Psoas muscle (tissue), 8 donors: ENCODE measurements around the gene ARHGAP22. TPM values are rescaled to one million over a fixed set of nuclear protein-coding genes. Genes with fewer than 3 reads are reported as not detected.

ENCODE experiments used
- ATAC-seq, 4 donors: fragments of 200-7000 bp; cut with Tn5 transposase; one replicate each; pipeline ENCODE4 v1.9.1; 2020; ENCODE audit warnings: moderate library complexity in 3 of 4, mild to moderate bottlenecking in 2 of 4
- DNase-seq, 2 donors: peaks; one replicate each; pipeline ENCODE4 v3.0.0-alpha.2; 2020
- H3K27ac ChIP-seq: fragments of 200-600 bp; one replicate; pipeline ENCODE4 v1.8.0; 2022
- H3K27me3 ChIP-seq, 3 donors: fragments of 200-600 bp in 1 of 3; one replicate each; pipeline versions ENCODE4 v1.6.1 to v1.8.0; 2013 to 2022; ENCODE audit warnings: low read length in 2 of 3, mild to moderate bottlenecking in 2 of 3, moderate library complexity in 1 of 3; ENCODE audit not compliant: insufficient read depth in 3 of 3
- H3K36me3 ChIP-seq, 2 donors: fragments of 200-600 bp in 1 of 2; one replicate each; pipeline versions ENCODE4 v1.6.1 to v1.8.0; 2013 to 2022; ENCODE audit warnings: low read depth in 1 of 2, mild to moderate bottlenecking in 1 of 2, moderate library complexity in 1 of 2; ENCODE audit not compliant: insufficient read depth in 1 of 2
- H3K4me1 ChIP-seq: fragments of 200-600 bp; one replicate; pipeline ENCODE4 v1.8.0; 2022
- H3K4me3 ChIP-seq: fragments of 200-600 bp; one replicate; pipeline ENCODE4 v1.8.0; 2022; ENCODE audit warnings: mild to moderate bottlenecking
- H3K9me3 ChIP-seq: fragments of 200-600 bp; one replicate; pipeline ENCODE4 v1.8.0; 2022
- CTCF ChIP-seq: fragments of 200-600 bp; IDR thresholded peaks from one replicate; pipeline ENCODE4 v1.8.0; 2022; ENCODE audit warnings: antibody characterized with exemption
- WGBS, 3 donors: extraction: QIAGEN DNeasy Blood & Tissue Kit; methylation state at CpG; one replicate each; pipeline versions ENCODE4 v1.1.6 to v1.1.7; 2013; 5-methylcytosine and 5-hydroxymethylcytosine counted together
- intact Hi-C, 2 donors: fragments of 100-400 bp; cut with DNase I; formaldehyde crosslinking; loops; one replicate each; pipeline versions ENCODE4 v1.11.0 to v1.14.2; 2022
- polyA plus RNA-seq, 3 donors: library from polyadenylated mRNA; stranded (reverse); fragments of 200-250 nt; gene quantifications; one replicate each; pipeline ENCODE4 v1.2.3, GENCODE V29; 2013
- total RNA-seq, 4 donors: library from RNA; stranded (reverse); fragmentation: NEBNext Ultra II Directional in 2 of 4; extraction: Animal tissue kit (Norgen Biotek cat#: 25700) in 2 of 4; gene quantifications; one replicate each; pipeline versions ENCODE4 v1.2.1 to v1.2.4, GENCODE V29; 2021 to 2023
- donor health status: healthy with polysubstance abuse.
- donor health status: DM: no; HTN: no; CAD: no; lungs with moderate emphysema.
- donor health status: Bipolar disorder and iron deficiency.
- donor health status: healthy.
- donor health status: DM: yes; HTN: yes; CAD: no.
- donor health status: DM: no; HTN: no; CAD: no.
- donor health status: DM: no; HTN: no; CAD: no.
- donor health status: DM: yes; HTN: yes; CAD: no.

Gene ARHGAP22
- total and polyA plus RNA-seq, 7 donors: 0.46 to 2.9 (median 1.6) TPM

GRCh38 chr10:48507933-48508790 lies 96.7 kb downstream of the ARHGAP22 start:
- H3K36me3 ChIP-seq: no peaks in the 10 kb centered on the region
- peak in 1 of 2 donors; percentile 45 for DNase-seq
- H3K4me1 ChIP-seq: no peaks in the 10 kb centered on the region
- WGBS, 3 donors: 82 to 88% (median 84%) methylated on average over 7 of the region's 7 CpGs
- no peak overlapping the region for H3K4me3 ChIP-seq
- intact Hi-C loops: loop anchor here (2.0 to 10.0 kb wide), 2 partner anchors 141 to 143 kb away; no protein-coding TSS in a partner anchor
- TF ChIP-seq CTCF: no peak
- H3K9me3 ChIP-seq: no peaks in the 10 kb centered on the region
- H3K27me3 ChIP-seq: no peaks in the 10 kb centered on the region
- no peak for ATAC-seq
- H3K27ac ChIP-seq: no peak overlapping the region

DNA sequence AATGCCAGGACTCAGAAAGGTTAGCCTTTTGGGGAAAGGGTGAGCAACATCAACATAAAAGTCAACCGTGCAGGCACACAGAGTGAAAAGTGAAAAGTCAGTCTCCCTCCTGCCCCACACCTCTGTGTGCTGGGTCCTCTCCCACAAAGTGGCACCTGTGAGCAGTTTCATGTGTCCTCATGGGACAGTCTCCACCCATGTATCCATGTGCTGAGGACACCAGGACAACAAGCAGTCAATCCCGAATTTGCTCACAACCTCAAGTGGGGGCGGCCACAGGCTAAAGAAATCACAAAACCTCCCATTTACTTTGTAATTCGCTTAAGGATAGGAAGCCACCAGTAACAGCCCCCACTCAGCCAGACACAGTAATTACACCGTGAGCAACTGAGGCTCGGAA lies 97.4 kb downstream of the ARHGAP22 start:
- Histone ChIP-seq H3K27ac (no peak overlapping the region), H3K4me3 (no peak overlapping the region), H3K36me3 (no peaks in the 10 kb centered on the region), H3K4me1 (no peaks in the 10 kb centered on the region), H3K27me3 (no peaks in the 10 kb centered on the region), H3K9me3 (no peaks in the 10 kb centered on the region)
- DNase-seq (no peak), ATAC-seq (no peak)
- intact Hi-C loops: loop anchor here in 1 of 2 donors (10.0 kb wide), 1 partner anchor 143 kb away; no protein-coding TSS in a partner anchor
- no peak for TF ChIP-seq CTCF
- 82 to 86% (median 86%) methylated on average over 6 of the region's 6 CpGs for WGBS, 3 donors

- H3K27ac ChIP-seq: no peak overlapping the region
- WGBS, 3 donors: 87 to 93% (median 92%) methylated on average over 8 of the region's 8 CpGs
- peak; percentile 21 for TF ChIP-seq CTCF
- no peaks in the 10 kb centered on the region for H3K27me3 ChIP-seq
- DNase-seq (no peak), ATAC-seq (no peak)
- no peaks in the 10 kb centered on the region for H3K36me3 ChIP-seq
- intact Hi-C loops: loop anchor here in 1 of 2 donors (10.0 kb wide), 1 partner anchor 142 kb away; no protein-coding TSS in a partner anchor
- no peaks in the 10 kb centered on the region for H3K4me1 ChIP-seq
- no peak overlapping the region for H3K4me3 ChIP-seq
- no peaks in the 10 kb centered on the region for H3K9me3 ChIP-seq
These were observed 98.5 kb downstream of the ARHGAP22 start for GRCh38 chr10:48506147-48506917.

DNA sequence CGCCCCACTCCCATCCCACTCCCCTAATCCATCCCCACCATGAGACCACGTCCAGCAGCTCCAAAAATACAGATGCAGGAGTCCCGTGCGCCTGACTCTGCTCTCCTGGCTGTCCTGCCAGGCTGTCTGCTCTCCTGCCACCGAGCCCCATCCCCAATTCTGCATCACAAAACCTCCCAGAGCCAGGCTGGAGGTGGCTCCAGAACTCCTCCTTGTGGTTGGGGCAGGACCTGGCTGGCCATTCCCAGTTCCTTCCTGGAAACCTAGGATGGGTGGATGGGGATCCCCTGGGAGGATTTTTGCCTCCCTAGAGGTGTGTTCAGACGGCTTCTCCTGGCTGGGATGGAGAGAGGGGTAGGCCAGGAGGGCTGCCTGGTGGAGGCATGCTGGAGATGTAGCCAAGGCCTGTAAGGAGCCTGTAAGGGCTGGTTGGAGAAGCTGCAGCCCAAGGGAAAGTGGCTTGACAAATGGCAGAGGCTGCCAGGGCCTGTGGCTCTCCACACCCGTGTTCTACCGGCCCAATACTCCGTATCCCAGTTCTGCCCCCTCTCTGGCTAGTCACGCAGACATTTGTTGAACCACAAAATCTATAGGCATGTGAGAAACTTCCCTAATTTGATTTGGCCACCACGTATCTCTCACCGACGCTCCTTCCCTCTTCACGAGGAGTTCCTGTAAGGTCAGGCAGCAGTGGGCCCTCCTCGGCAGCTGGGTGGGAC lies 99.3 kb downstream of the ARHGAP22 start:
- WGBS, 3 donors: 80 to 83% (median 83%) methylated on average over 15 of the region's 15 CpGs
- Histone ChIP-seq H3K9me3 (no peaks in the 10 kb centered on the region), H3K27me3 (no peaks in the 10 kb centered on the region), H3K27ac (no peak overlapping the region), H3K36me3 (no peaks in the 10 kb centered on the region), H3K4me3 (no peak overlapping the region), H3K4me1 (no peaks in the 10 kb centered on the region)
- no peak for DNase-seq
- no peak for TF ChIP-seq CTCF
- no peak for ATAC-seq
- intact Hi-C loops: loop anchor here in 1 of 2 donors (10.0 kb wide), 1 partner anchor 141 kb away; no protein-coding TSS in a partner anchor
